Stimulated activated CD8-positive, alpha-beta memory T cell treated with anti-CD3 and anti-CD28 coated beads, Interleukin-7, amount 100 ng/mL, for 1 hour (primary cell): ENCODE data around the gene PGAP3.

Experiments used
- DNase-seq, 2 donors: peaks; one replicate each; pipeline ENCODE4 v3.0.0-alpha.2; 2020; ENCODE audit warnings: low read depth in 2 of 2

The PGAP3 gene

DNA sequence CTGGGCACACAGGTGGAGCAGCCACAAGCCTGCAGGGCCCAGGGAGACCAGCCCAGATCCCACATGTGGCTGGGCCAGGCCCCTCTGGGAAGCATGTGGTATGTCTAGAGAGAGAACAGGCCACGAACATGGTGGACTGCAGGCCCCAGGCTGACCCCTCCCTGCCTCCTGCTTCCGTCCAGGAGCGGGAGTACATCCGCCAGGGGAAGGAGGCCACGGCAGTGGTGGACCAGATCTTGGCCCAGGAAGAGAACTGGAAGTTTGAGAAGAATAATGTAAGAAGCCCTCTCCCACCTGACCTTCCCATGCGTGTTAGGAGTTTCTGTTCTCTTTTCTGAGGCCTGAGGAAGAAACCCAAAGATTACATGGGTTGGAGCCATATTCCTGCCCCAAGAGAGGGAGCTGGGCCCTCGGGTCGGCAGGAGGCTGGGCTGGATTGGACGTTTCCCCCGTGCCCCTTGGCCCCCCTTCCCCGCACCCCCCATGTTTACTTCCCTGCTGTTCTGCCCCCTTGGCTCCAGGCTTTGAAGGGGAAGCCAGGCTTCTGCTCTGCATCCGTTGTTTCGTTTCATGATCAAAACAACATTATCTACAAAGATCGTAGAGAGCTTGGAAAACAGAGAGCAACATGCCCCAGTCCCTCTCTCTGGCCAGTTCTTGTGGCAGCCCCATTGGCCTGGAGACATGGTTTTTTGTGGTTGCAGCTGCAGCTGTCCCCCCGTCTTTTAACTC lies 28.4 kb downstream of the PGAP3 start:
- DNase-seq = no peak

DNA sequence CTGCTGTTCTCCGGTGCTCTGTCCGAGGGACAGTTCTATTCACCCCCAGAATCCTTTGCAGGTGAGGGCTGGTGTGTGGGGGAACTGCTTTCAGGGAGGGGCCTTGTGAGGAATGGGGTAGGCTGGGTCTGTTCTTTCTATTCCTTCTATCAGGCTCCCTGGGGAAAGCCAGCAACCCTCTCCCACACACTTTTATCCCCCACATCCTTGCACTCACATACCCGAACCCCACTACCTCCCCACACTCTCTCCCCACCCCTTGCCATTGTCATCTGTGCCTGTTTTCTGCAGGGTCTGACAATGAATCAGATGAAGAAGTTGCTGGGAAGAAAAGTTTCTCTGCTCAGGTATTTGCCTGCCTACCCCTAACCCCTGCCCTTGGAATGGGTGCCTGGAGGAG lies 29.1 kb downstream of the PGAP3 start:
- no peak for DNase-seq

DNA sequence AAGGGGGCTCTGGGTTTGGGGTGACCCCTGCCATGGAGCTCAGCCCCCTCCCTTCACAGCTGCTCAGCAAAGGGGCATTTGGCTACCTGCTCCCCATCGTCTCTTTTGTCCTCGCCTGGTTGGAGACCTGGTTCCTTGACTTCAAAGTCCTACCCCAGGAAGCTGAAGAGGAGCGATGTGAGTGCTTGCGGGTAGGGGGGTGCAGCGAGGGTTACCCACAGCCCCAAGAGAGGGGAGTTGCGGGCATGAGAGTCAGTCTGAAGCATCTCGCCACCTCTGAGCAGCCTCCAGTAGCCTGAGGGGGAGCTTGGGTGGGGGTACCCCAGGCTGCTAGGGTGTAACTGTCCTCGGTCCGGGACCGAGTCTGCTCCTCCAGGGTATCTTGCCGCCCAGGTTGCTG lies 29.5 kb downstream of the PGAP3 start:
- DNase-seq = no peak

DNA sequence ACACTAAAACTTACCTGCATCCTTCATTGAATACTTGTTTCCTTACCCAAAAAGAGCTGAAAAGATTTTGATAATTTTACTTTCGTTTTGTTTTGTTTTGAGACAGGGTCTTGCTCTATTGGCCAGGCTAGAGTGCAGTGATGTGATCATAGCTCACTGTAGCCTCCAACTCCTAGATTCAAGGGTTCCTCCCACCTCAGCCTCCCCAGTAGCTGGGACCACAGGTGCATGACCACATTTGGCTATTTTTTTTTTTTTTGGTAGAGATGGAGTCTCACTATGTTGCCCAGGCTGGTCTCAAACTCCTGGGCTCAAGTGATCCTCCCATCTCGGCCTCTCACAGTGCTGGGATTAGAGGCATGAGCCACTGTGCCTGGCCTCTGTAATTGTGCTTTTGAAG lies 32.8 kb downstream of the PGAP3 start:
- DNase-seq = no peak

DNA sequence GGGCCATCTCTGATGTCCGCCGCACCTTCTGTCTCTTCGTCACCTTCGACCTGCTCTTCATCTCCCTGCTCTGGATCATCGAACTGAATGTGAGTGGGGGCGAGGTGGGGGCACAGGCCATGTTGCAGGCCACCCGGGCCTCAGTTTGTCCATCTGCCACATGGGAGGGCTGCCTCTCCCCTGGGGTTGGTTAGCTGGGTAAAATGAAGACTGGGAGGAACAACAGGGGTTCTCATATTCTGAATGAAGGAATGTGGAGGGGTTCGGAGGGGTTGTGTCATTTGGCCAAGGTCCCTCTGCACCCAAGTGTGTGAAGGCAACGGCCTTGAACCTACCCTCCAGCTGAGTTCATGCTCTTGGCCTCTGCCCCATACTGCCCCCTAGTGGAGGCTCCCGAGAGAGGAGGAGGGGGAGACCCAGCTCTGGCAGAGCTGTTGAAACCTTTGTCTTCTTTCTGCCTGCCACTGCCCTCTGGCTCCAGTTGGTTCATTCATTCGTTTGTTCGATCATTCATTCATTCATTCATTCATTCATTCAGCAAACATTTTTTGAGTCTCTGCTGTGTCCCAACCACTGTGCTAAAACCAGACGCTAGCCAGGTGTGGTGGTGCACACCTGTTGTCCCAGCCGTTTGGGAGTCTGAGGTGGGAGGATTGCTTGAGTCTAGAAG lies 34.1 kb downstream of the PGAP3 start:
- DNase-seq = peak; percentile 43 to 70

DNA sequence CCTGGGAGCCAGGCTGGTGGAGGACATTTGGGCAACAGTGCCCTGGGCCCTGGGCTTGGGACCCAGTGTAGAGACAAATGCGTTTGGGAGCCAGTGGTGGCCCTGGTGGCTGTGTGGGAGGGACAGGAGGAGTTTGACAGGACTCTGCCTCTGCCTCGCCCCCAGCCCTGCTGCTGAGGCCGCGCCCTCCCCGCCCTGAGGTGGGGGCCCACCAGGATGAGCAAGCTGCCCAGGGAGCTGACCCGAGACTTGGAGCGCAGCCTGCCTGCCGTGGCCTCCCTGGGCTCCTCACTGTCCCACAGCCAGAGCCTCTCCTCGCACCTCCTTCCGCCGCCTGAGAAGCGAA lies 34.6 kb downstream of the PGAP3 start:
- DNase-seq = no peak

DNA sequence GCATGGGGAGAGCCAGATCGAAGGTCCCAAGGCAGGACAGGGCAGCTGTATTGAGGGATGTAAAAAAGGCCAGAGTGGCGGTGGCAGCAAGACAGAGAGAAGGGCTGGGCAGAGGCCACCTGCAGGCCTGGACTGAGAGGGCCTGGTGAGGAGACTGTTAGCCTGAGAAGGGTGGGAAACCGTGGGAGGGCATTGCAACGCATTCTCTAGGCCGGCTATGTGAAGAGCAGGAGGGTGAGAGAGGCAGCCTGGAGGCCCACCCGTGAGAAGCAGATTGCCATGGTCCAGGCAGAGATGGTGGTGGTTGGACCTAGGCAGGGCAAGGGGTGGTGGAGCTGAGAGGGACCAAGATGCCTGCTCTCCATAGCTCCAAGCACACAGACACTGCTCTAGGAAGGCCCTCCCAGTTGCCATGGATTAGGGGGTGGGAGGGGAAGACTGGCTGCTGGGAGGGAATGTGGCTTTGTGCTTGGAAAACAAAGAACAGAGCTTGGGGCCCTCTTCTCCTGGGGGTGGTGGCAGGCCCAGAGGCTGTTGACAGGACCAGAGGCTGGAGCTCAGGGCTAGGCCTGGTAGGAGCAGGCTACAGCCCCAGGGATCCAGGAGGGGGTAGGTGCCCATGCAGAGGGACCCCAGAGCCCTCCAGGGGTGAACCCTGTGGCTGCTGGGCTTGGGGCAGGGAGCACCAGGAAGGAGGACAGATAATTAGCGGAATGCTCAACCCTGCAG lies 35.1 kb downstream of the PGAP3 start:
- no peak for DNase-seq

DNA sequence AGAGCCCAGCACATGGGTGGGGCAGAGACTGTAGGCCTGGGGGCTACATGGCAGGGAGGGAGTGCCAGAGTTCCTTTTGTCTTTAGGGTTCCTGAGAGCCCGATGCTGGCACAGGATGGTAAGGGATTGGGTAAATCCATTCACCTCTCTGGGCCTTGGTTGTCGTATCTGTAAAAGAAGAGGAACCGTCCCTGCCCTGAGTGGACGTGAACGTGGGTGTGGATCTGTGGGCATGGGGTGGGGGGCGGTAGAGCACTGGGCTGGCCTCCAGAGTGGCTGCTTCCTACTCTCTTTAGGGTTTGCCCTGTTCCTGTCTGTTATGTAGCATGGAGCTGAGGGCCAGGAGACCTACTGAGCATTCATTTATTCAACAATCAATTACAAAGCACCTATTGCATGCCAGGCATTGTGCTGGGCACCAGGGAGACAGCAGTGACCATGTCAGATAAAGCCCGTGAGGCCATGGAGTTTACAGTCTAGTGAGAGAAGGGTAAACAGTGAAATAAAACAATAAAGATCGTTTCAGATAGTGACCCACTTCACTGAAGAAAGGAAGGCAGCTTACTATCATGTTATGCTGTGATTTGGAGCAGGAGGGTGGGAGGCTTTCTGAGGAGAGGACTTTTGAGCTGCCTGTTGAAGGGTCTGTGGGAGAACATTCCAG lies 35.8 kb downstream of the PGAP3 start:
- no peak for DNase-seq

DNA sequence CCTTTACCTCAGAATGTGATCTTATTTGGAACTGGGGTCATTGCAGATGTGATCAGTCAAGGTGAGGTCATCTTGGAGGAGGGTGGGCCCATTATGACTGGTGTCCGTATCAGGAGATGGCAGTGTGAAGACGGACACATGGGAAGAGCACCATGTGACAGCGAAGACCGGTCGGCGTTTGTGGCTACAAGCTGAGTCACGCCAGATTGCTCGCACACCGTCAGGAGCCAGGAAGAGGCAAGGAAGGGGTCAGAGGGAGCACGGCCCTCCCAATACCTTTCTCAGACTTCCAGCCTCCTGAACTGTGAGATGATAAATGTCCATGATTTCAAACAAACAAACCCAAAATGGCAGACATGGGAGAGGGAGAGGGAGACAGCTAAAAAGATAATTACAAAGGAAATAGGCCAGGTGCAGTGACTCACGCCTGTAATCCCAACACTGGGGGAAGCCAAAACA lies 37.7 kb downstream of the PGAP3 start:
- DNase-seq = no peak

DNA sequence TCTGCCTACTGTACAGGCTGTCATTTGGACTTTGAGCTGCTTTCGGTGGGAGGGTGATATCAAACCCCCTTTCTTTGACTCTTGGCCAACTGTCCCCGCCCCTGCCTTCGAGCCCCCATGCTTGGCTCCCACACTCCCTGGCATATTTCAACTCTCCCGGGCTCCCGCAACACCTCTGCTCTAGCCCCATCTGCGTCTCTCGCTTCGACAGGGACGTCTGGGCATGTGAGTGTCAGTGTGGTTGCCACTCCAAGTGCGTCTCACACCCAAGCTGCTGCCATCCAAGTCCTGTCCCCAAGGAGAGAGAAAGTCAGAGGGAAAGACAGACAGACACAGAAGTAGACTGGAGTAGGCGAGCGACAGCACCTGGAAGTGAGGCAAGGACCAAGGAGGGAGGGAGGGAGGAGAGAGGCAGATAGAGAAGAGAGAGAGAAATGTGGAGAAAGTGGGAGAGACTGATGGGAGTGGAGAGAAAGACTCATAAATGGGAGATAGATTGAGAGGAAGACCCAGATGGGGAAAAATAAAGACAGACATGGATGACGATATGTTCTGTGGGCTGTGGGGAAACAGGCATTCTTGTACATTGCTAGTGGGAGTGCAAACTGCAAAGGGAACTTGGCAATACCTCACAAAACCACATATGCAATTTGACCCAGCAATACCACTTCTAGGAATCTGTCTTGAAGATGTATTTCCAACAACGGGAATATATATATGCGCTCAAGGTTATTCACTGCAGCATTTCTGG lies 39.1 kb downstream of the PGAP3 start:
- no peak for DNase-seq

DNA sequence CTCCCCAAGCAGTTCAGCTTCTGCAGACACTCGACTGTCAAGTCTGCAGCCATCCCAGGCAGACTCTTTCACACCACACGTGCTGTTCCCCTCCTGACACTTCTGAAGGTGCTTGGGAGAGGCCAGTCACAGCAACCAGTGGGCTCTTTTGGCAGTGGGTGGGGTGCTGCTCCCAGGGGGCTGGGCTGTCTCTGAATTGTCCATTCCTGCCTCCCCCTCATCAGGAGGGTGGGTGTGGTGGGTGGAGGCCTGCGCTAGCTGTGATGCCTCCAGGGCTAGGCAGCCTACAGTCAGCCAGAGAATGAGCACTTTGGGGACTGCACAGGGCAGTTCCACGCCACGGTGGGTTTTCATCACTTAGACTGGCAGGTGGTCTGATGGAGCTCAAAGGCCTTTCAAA lies 40.6 kb downstream of the PGAP3 start:
- DNase-seq = no peak

DNA sequence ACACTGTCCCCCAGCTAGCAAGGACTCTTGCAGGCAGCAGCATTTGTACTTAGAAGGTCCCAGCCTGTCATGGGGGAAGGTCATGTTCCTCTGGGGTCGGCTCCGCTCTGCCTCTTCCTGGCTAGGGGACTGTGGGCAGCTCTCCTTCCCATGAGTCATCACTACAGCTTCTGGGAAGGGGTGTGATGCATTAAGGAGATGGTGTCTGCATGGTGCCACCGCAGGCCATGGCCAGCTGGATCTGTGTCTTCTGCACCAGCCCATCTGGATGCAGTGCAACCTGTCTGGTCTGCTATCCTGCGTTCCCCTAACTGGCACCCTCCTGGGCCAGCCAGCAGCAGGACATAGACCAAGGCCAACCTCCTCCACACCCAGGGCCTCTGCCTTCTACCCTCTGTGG lies 44.6 kb downstream of the PGAP3 start:
- DNase-seq = no peak

DNA sequence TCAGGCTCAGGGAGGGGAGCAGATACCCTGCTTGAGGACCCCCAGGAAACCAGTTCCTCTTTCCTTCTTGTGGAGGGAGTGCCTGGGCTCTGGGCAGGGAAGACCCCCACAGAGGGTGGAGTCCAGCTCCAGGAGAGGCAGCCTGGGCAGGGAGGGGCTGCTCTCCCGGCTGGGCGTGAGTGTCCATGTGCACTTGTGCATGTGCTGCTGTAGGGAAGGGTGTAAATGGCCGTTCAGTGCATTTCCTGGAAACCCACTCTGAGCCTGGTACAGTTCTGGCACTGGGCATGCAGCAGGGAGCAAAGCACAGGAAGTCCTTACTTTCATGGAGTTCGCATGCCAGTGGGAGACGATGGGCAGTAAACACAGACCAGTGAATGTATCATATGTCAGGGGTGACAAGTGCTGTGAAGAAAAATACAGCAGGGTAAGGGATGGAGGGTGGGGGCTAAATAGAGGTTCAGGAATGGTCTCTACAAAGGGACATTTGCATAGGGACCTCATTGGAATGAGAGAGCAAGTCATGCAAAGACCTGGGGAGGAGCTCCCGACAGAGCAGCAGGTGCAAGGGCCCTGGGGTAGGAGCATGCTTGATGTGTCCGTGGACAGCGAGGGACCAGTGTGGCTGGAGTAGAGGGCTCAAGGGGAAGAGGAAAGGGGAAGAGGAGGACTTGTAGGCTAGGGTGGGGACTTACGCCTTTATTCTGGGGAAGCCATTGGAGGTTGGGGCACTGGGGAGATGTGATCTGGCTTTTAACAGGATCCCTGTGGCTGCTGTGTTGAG lies 45.4 kb downstream of the PGAP3 start:
- DNase-seq = no peak

DNA sequence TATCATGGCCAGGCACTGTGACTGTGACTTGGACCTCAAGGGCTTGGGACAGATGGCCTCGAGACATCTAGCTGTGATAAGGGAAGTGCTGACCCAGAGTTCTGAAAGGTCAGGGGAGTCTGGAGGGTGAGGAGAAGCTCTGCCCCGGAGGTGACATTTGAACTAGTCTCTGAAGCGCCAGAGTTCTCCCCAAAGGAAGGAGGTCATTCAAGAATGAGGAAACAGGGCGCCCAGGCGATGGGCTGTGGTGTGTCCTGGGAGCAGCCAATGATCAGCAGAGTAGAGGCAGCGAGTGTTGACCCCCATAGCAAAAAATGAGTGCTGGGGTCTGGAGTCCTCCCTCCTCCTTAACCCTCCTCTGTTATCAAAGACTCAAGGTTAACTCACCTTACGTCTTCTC lies 46.0 kb downstream of the PGAP3 start:
- DNase-seq = no peak

DNA sequence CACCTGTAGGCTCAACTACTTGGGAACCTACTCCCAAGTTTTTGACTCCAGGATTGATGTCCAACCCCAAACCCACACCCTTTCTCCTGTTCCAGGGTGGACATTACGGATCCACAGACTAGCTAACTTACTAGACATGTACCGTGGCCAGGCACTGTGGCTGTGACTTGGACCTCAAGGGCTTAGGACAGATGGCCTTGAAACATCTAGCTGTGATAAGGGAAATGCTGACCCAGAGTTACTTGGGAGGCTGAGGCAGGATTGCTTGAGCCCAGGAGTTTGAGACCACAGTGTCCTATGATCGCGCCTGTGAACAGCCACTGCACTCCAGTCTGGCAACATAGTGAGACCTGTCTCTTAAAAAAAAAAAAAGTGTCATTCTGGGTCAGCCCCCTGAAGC lies 46.8 kb downstream of the PGAP3 start:
- DNase-seq = no peak

DNA sequence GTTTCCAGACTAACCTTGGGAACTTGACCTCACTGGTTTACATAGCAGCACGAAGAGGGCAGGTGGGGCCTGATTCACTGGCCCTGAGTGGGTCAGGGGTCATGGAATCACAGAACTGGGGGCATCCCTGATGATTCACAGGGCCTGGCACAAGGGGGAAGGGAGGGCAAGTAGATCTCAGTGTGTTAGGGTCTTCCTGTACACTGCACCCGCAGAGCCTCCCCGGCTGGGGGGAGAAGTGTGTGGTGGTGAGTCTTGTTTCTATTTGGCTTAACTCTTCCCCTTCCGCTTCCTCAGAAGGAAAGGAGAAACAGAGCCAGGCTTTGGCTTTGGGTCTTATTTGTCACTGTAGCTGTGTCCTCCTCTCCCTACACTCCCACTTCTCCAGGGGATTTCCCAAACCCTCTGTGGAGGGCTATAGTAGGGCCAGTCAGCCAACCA lies 47.2 kb downstream of the PGAP3 start:
- no peak for DNase-seq

DNA sequence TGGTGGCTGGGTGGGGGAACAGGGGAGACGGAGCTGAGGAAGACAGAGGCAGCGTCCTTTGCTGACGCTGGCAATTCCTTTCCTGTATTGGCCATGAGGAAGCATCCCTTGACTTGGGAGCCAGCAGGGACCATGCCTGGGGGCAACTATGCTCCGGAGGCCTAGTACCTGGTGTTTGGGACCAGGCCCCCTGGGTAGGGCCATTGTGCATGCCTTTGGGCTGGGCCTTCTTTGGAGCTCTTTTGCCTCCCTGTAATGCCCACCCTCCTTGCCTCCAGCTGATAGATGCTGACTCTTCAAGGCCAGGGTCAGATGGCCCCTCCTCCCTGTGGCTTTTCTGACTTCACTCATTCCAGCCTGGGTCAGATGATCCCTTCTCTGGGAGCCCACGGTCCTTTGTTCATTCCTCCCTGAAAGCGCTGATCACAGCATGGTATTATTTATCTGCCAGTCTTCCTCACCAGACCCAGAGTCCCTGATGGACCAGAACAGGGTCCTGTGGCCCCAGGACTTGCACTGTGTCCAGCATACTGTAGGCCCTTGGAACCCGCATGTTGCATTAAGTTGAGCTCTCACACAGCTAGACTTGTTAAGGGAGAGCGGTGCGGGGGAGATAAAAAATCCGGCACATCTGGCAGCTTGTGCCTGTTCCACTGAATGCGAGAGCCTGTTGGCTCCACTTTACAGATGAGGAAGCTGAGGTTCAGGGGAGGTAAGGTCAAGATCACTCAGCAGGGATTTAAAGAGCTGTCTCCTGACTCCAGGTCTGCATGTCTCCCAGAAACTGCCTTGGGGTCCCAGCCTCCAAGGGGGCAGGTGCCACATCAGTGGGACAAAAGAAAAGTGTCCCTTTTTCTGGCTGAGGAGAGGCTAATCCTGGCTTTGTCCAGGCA lies 48.0 kb downstream of the PGAP3 start:
- DNase-seq = no peak

DNA sequence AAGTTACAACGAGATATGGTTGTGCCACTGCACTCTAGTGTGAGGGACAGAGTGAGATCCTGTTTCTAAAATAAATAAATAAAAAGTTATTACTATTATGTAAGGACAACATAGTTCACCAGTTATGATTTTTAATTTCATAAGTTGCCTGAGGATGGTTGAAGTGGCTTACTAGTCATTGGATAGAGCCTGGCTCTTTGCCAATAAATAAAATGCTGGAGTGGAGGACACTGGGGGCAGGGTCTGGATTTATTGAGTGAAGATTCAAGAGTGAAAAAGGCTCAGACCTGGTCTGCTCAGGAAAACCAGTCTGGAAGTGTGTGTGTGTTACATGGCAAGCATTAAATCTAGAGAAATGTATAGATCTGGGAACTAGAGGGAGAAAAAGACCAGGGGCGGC lies 48.8 kb downstream of the PGAP3 start:
- DNase-seq = no peak

DNA sequence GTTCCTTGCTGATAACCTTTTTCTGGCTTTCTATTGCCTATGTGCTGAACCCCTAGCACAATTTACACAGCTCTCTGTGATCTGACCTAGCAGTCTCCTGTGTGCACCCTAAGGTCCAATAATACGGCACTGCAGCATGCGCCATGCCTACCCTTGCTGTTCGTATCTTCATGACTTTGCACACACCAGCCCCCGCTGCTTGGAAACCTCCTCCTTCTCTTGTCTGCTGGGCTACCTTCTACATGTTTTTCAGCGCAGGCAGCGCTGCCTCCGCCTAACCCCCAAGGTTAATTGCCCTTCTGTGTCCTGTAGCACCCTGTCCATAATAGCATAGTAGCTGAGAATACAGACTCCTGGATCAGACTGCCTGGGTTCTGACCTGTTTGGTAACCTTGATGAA lies 49.5 kb downstream of the PGAP3 start:
- no peak for DNase-seq
